Measurements from ENCODE around the gene EFCAB6. TPM values are rescaled to one million over a fixed set of nuclear protein-coding genes. Genes with fewer than 3 reads are reported as not detected.

Gene EFCAB6
- total RNA-seq, 1 donor from 2014 or later: 1.8 TPM

- no peaks in the 10 kb centered on the region for H3K27me3 ChIP-seq (ENCODE audit: low read depth)
- no peak for DNase-seq
- intact Hi-C loops (cut with micrococcal nuclease): no loop called here
Measured at GRCh38 chr22:43777286-43777685, 34.8 kb downstream of the EFCAB6 start.

DNA sequence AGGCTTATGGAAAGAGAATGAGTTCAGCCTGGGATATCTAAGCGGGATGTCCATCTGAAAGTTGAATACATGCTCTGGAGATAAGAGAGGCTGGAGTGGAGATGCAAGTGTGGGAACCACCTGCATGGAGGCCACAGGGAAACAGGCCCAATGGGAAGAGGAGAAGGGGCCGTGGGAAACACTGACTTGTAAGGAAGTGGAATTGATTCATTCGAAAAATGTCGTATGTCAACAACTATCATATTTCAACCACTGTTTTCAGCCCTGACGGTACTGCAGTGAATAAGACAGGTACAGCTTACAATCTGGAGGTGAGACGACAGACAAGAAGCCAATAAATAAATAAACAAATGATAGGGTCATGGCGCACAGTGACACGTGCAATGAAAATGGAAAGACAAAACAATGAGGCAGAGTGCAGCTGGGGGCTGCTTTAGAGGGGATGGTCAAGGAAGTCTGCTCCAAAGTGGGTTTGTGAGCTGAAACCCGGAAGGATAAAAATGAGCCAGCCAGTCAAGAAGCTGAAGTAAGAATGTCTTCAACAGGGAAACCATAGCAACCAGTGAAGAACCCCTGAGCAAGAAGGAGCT lies 35.9 kb downstream of the EFCAB6 start:
- H3K4me1 ChIP-seq: no peaks in the 10 kb centered on the region
- no peak for DNase-seq
- no peaks in the 10 kb centered on the region for H3K9me3 ChIP-seq (replicated peaks)
- no peak overlapping the region for H3K27ac ChIP-seq (replicated peaks)
- no peak overlapping the region for H3K4me3 ChIP-seq
- TF ChIP-seq, protein P1, sequence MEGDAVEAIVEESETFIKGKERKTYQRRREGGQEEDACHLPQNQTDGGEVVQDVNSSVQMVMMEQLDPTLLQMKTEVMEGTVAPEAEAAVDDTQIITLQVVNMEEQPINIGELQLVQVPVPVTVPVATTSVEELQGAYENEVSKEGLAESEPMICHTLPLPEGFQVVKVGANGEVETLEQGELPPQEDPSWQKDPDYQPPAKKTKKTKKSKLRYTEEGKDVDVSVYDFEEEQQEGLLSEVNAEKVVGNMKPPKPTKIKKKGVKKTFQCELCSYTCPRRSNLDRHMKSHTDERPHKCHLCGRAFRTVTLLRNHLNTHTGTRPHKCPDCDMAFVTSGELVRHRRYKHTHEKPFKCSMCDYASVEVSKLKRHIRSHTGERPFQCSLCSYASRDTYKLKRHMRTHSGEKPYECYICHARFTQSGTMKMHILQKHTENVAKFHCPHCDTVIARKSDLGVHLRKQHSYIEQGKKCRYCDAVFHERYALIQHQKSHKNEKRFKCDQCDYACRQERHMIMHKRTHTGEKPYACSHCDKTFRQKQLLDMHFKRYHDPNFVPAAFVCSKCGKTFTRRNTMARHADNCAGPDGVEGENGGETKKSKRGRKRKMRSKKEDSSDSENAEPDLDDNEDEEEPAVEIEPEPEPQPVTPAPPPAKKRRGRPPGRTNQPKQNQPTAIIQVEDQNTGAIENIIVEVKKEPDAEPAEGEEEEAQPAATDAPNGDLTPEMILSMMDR (IDR thresholded peaks at IDR 0.05; ENCODE audit: borderline replicate concordance): no peak
- H3K27me3 ChIP-seq (ENCODE audit: low read depth): no peaks in the 10 kb centered on the region
- H3K36me3 ChIP-seq: no peaks in the 10 kb centered on the region
- intact Hi-C loops (cut with micrococcal nuclease): no loop called here

More at GRCh38 chr22:43777286-43777685, 34.8 kb downstream of the EFCAB6 start:
- Histone ChIP-seq H3K9me3 (replicated peaks) (no peaks in the 10 kb centered on the region), H3K36me3 (no peaks in the 10 kb centered on the region), H3K27ac (replicated peaks) (no peak overlapping the region), H3K4me1 (no peaks in the 10 kb centered on the region), H3K4me3 (no peak overlapping the region)
- TF ChIP-seq, protein P1 (IDR thresholded peaks at IDR 0.05; ENCODE audit: borderline replicate concordance): no peak

- TF ChIP-seq, protein P1 (IDR thresholded peaks at IDR 0.05; ENCODE audit: borderline replicate concordance): no peak
- Histone ChIP-seq H3K36me3 (no peaks in the 10 kb centered on the region), H3K27me3 (ENCODE audit: low read depth) (no peaks in the 10 kb centered on the region), H3K4me1 (no peaks in the 10 kb centered on the region), H3K9me3 (replicated peaks) (no peaks in the 10 kb centered on the region), H3K4me3 (no peak overlapping the region), H3K27ac (replicated peaks) (no peak overlapping the region)
- intact Hi-C loops (cut with micrococcal nuclease): no loop called here
- DNase-seq: no peak
Measured at GRCh38 chr22:43774318-43774915, 37.7 kb downstream of the EFCAB6 start.

DNA sequence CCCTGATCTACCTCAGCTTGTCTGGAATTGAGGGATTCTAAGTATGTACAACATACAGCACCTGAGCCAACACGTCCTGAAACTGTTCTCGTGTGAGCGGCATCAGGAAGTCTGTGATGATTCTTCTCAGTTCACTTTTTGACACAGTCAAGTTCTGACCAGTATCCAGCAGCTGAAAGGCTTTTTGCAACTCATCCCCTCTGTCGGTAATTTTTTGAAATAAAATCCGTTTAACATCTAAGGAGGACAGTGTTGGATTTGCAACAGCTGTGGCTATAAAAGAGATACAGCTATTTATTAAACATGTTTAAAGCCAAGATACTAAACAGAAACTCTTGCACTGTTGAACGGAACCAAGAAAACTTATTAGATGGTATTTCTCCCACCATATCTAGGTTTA lies 39.3 kb downstream of the EFCAB6 start:
- intact Hi-C loops (cut with micrococcal nuclease): no loop called here
- TF ChIP-seq, protein P1 (IDR thresholded peaks at IDR 0.05; ENCODE audit: borderline replicate concordance): no peak
- H3K4me3 ChIP-seq: no peak overlapping the region

GRCh38 chr22:43755452-43755851 lies 56.7 kb downstream of the EFCAB6 start:
- no peaks in the 10 kb centered on the region for H3K4me1 ChIP-seq
- no peaks in the 10 kb centered on the region for H3K36me3 ChIP-seq
- no peaks in the 10 kb centered on the region for H3K9me3 ChIP-seq (replicated peaks)
- H3K27ac ChIP-seq (replicated peaks): no peak overlapping the region
- no peak overlapping the region for H3K4me3 ChIP-seq
- DNase-seq: no peak
- intact Hi-C loops (cut with micrococcal nuclease): no loop called here
- TF ChIP-seq, protein P1 (IDR thresholded peaks at IDR 0.05; ENCODE audit: borderline replicate concordance): no peak
- no peaks in the 10 kb centered on the region for H3K27me3 ChIP-seq (ENCODE audit: low read depth)

More for the DNA sequence above, 39.3 kb downstream of the EFCAB6 start:
- H3K27ac ChIP-seq (replicated peaks): no peak overlapping the region
- H3K4me1 ChIP-seq: no peaks in the 10 kb centered on the region
- no peaks in the 10 kb centered on the region for H3K27me3 ChIP-seq (ENCODE audit: low read depth)
- no peaks in the 10 kb centered on the region for H3K9me3 ChIP-seq (replicated peaks)
- no peaks in the 10 kb centered on the region for H3K36me3 ChIP-seq
- DNase-seq: no peak
